Measurements from ENCODE around the gene ATXN7L3B. TPM values are rescaled to one million over a fixed set of nuclear protein-coding genes. Genes with fewer than 3 reads are reported as not detected.

ATXN7L3B gene, protein sequence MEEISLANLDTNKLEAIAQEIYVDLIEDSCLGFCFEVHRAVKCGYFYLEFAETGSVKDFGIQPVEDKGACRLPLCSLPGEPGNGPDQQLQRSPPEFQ
- total RNA-seq: 10 to 100 TPM; 24.7 to 33.7 (median 26.1) TPM
- polyA plus RNA-seq: 10 to 100 TPM; 10.0 to 16.9 (median 15.5) TPM
- long read RNA-seq, donor 1, full-length matches to known transcripts: 98 of 98 reads
- long read RNA-seq, donor 1, partial matches to known transcripts: 0 of 98 reads
- long read RNA-seq, donor 1, other reads (novel, unspliced or antisense): 0 of 98 reads
- long read RNA-seq, donor 2, full-length matches to known transcripts: 76 of 76 reads
- long read RNA-seq, donor 2, partial matches to known transcripts: 0 of 76 reads
- long read RNA-seq, donor 2, other reads (novel, unspliced or antisense): 0 of 76 reads

DNA sequence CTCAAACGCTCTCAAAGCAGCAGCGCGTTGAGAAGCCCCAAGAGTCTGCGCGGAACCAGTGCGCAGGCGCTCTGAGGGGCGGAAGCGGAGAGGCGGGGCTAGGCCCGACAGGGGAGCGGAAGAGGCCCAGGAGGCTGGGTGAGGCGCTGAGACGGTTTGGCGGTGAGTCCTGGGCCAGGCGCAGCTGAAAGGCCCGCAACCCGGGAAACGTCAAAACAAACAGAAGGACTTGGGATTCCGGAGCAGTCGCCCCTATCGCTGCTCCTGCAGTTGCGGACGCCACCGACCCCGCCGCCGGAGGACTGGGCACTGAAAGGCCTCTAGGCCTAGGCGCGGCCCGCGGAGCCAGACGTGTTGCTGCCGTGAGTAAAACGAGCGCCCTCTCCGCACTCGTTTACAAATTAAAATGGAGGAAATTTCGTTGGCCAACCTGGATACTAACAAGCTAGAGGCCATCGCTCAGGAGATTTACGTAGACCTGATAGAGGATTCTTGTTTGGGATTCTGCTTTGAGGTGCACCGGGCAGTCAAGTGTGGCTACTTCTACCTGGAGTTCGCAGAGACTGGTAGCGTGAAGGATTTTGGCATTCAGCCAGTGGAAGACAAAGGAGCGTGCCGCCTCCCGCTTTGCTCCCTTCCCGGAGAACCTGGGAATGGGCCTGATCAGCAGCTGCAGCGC, at the start of gene ATXN7L3B:
Gene ATXN7L3B (plus strand): TSS at position 129 of the 679 bp plus-strand sequence. CDS start 278 bp downstream, at position 407.
- TF ChIP-seq, protein P1, sequence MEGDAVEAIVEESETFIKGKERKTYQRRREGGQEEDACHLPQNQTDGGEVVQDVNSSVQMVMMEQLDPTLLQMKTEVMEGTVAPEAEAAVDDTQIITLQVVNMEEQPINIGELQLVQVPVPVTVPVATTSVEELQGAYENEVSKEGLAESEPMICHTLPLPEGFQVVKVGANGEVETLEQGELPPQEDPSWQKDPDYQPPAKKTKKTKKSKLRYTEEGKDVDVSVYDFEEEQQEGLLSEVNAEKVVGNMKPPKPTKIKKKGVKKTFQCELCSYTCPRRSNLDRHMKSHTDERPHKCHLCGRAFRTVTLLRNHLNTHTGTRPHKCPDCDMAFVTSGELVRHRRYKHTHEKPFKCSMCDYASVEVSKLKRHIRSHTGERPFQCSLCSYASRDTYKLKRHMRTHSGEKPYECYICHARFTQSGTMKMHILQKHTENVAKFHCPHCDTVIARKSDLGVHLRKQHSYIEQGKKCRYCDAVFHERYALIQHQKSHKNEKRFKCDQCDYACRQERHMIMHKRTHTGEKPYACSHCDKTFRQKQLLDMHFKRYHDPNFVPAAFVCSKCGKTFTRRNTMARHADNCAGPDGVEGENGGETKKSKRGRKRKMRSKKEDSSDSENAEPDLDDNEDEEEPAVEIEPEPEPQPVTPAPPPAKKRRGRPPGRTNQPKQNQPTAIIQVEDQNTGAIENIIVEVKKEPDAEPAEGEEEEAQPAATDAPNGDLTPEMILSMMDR (IDR thresholded peaks at IDR 0.05 in 8 of 11, conservative IDR thresholded peaks at IDR 0.05 in 3 of 11): no peak
- TF ChIP-seq POLR2A (IDR thresholded peaks at IDR 0.05): peak in 1 of 3 donors; percentile 77
- peak; percentile 93 to 96 (median 96) for TF ChIP-seq POLR2AphosphoS5 (IDR thresholded peaks at IDR 0.05)
- intact Hi-C loops (cut with DNase I; ENCODE audit: low total_unique reads): no loop called here
- peak within 1 kb of the TSS; percentile 76 to 96 (median 94) for H3K27ac ChIP-seq
- H3K4me1 ChIP-seq: peaks cover 22 to 53% (median 47%) of the 10 kb centered on the region in 6 donors
- H3K9me3 ChIP-seq: no peaks in the 10 kb centered on the region
- WGBS, 5 donors: 0 to 1% (median 0%) methylated on average over 32 to 49 of the region's 49 CpGs
- peak; percentile 98 for DNase-seq
- H3K27me3 ChIP-seq (replicated peaks in 1 of 7): no peaks in the 10 kb centered on the region
- H3K4me3 ChIP-seq: peak within 1 kb of the TSS; percentile 57 to 88 (median 66)
- H3K36me3 ChIP-seq: peaks cover 0 to 35% (median 2%) of the 10 kb centered on the region in 6 donors

DNA sequence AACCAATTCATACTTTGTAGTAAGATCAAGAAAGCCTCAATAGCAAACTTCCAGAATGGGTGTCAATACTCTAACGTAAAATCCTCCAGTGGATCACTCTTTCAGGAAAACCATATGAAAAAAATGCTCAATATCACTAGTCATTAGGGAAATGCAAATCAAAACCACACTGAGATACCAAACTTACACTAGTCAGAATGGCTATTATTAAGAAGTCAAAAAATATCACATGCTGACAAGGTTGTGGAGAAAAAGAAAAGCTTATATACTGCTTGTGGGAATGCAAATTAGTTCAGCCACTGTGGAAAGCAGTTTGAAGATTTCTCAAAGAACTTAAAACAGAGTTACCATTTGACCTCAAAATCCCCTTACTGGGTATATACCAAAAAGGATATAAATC, 49.5 kb upstream of the ATXN7L3B start:
- 50 to 68% (median 58%) methylated on average over 1 of the region's 1 CpG for WGBS, 5 donors
- Histone ChIP-seq H3K9me3 (no peaks in the 10 kb centered on the region), H3K4me3 (no peak overlapping the region), H3K4me1 (peaks cover 0 to 26% (median 9%) of the 10 kb centered on the region in 6 donors), H3K27me3 (replicated peaks in 1 of 7) (no peaks in the 10 kb centered on the region), H3K27ac (no peak overlapping the region), H3K36me3 (no peaks in the 10 kb centered on the region)
- DNase-seq: no peak
- TF ChIP-seq, protein P1 (IDR thresholded peaks at IDR 0.05 in 8 of 11, conservative IDR thresholded peaks at IDR 0.05 in 3 of 11): no peak
- TF ChIP-seq POLR2AphosphoS5 (IDR thresholded peaks at IDR 0.05) (no peak), POLR2A (IDR thresholded peaks at IDR 0.05) (no peak)
- intact Hi-C loops (cut with DNase I; ENCODE audit: low total_unique reads): no loop called here

DNA sequence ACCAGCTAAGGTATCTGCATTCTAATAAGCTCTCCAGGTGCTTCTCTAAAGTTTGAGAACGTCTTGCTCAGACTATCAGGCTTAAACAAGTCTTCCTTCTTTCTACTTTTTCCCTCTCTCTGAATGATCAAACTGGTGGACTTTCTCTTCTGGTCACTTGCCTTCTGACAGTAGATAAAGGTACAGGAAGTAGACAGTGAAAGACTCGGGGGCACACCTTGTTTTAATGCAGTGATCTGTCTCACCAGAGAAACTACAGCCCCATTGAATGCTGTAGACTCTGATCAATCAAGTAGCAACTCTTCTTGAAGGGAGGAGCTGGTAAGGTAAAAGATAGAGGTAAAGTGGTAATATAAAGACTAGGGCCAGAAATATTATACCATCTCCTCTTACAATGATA, 48.1 kb upstream of the ATXN7L3B start:
- Histone ChIP-seq H3K27me3 (replicated peaks in 1 of 7) (no peaks in the 10 kb centered on the region), H3K4me3 (no peak overlapping the region), H3K4me1 (peaks cover 0 to 26% (median 9%) of the 10 kb centered on the region in 6 donors), H3K9me3 (no peaks in the 10 kb centered on the region), H3K27ac (no peak overlapping the region), H3K36me3 (no peaks in the 10 kb centered on the region)
- no peak for DNase-seq
- intact Hi-C loops (cut with DNase I; ENCODE audit: low total_unique reads): no loop called here
- TF ChIP-seq POLR2AphosphoS5 (IDR thresholded peaks at IDR 0.05) (no peak), POLR2A (IDR thresholded peaks at IDR 0.05) (no peak)
- TF ChIP-seq, protein P1 (IDR thresholded peaks at IDR 0.05 in 8 of 11, conservative IDR thresholded peaks at IDR 0.05 in 3 of 11): no peak
- WGBS, 5 donors: 43 to 62% (median 50%) methylated on average over 2 of the region's 2 CpGs

Measured in spleen (tissue), 13 donors.